HepG2 (cell line): ENCODE measurements around the gene DDX24. TPM values are rescaled to one million over a fixed set of nuclear protein-coding genes. Genes with fewer than 3 reads are reported as not detected.

Source experiments
- BCL6 ChIP-seq: IDR thresholded peaks from 2 replicates; pipeline ENCODE4 v1.6.1; 2016; ENCODE audit warnings: missing genetic modification reagents, missing compliant biosample characterization
- GATAD1 ChIP-seq: IDR thresholded peaks from 2 replicates; pipeline ENCODE4 v1.6.1; 2016; ENCODE audit warnings: missing genetic modification reagents, missing compliant biosample characterization
- HMGXB4 ChIP-seq, 2 experiments: sonication (generic) in 1 of 2; formaldehyde crosslinking in 1 of 2; IDR thresholded peaks; 2 replicates each; pipeline versions ENCODE4 v1.4.0 to v1.6.1; 2018 to 2020; ENCODE audit warnings: missing genetic modification reagents in 2 of 2, borderline replicate concordance in 1 of 2, low read depth in 1 of 2, mild to moderate bottlenecking in 1 of 2, missing biosample characterization in 1 of 2
- KAT7 ChIP-seq: IDR thresholded peaks from 2 replicates; pipeline ENCODE4 v1.6.1; 2018; ENCODE audit warnings: borderline replicate concordance, missing compliant biosample characterization
- KAT8 ChIP-seq: IDR thresholded peaks from 2 replicates; pipeline ENCODE4 v1.6.1; 2016; ENCODE audit warnings: missing genetic modification reagents, missing compliant biosample characterization
- LCORL ChIP-seq, 2 experiments: fragments of 450-650 bp in 1 of 2; sonication (generic) in 1 of 2; formaldehyde crosslinking in 1 of 2; IDR thresholded peaks; 2 replicates each; pipeline versions ENCODE4 v1.5.0 to v1.6.1; 2017 to 2020; ENCODE audit warnings: antibody characterized with exemption in 1 of 2, missing genetic modification reagents in 1 of 2
- MTF1 ChIP-seq: sonication (generic); formaldehyde crosslinking; IDR thresholded peaks from 2 replicates; pipeline ENCODE4 v1.5.0; 2020; ENCODE audit warnings: missing genetic modification reagents
- PREB ChIP-seq: sonication (generic); formaldehyde crosslinking; IDR thresholded peaks from 2 replicates; pipeline ENCODE4 v1.4.0; 2020; ENCODE audit warnings: missing genetic modification reagents
- SAP130 ChIP-seq: IDR thresholded peaks from 2 replicates; pipeline ENCODE4 v1.6.1; 2016; ENCODE audit warnings: low read depth
- SIN3B ChIP-seq: fragments of 150-350 bp; IDR thresholded peaks from 2 replicates; pipeline ENCODE4 v1.6.1; 2014; ENCODE audit warnings: low read length
- SOX5 ChIP-seq: IDR thresholded peaks from 2 replicates; pipeline ENCODE4 v1.6.1; 2016; ENCODE audit warnings: borderline replicate concordance
- TERF1 ChIP-seq: sonication (generic); formaldehyde crosslinking; IDR thresholded peaks from 2 replicates; pipeline ENCODE4 v1.8.0; 2022; ENCODE audit warnings: mild to moderate bottlenecking, missing genetic modification reagents, moderate library complexity
- ZFP62 ChIP-seq: sonication (generic); formaldehyde crosslinking; IDR thresholded peaks from 2 replicates; pipeline ENCODE4 v1.4.0; 2020; ENCODE audit warnings: missing genetic modification reagents
- ZNF333 ChIP-seq: sonication (generic); formaldehyde crosslinking; IDR thresholded peaks from 2 replicates; pipeline ENCODE4 v1.4.0; 2020; ENCODE audit warnings: mild to moderate bottlenecking, missing genetic modification reagents, borderline replicate concordance
- ZNF430 ChIP-seq: sonication (generic); formaldehyde crosslinking; IDR thresholded peaks from 2 replicates; pipeline ENCODE4 v1.9.0; 2021; ENCODE audit warnings: mild to moderate bottlenecking, missing genetic modification reagents
- ZNF567 ChIP-seq: sonication (generic); formaldehyde crosslinking; IDR thresholded peaks from 2 replicates; pipeline ENCODE4 v1.8.1; 2023; ENCODE audit warnings: mild to moderate bottlenecking, missing genetic modification reagents, borderline replicate concordance
- ZNF747 ChIP-seq: sonication (generic); formaldehyde crosslinking; IDR thresholded peaks from 2 replicates; pipeline ENCODE4 v1.8.1; 2023; ENCODE audit warnings: missing genetic modification reagents, mild to moderate bottlenecking, borderline replicate concordance
- polyA plus RNA-seq, 8 experiments: library from polyadenylated mRNA; depleted of rRNA in 3 of 8; stranded (reverse) in 7 of 8; unstranded in 1 of 8; fragments of >200 nt; fragmentation: Illumina TruSeq in 4 of 8; extraction: Trizol in 4 of 8; gene quantifications; 2 replicates each; pipeline versions ENCODE4 v1.2.1 to v1.2.3, GENCODE V29; 2011 to 2016; ENCODE audit warnings: low read depth in 4 of 8, missing spikeins in 1 of 8, mixed read lengths in 1 of 8; ENCODE audit not compliant: insufficient read depth in 1 of 8
- total RNA-seq, 5 experiments: library from RNA; depleted of rRNA; stranded (reverse); fragments of >200 nt; fragmentation: Illumina TruSeq; extraction: Trizol; gene quantifications; 2 replicates each; pipeline ENCODE4 v1.2.3, GENCODE V29; 2016; ENCODE audit warnings: low read depth in 1 of 5
- TF ChIP-seq, protein P1 (sequence below): IDR thresholded peaks from 2 replicates; pipeline ENCODE4 v1.6.1; 2012; ENCODE audit warnings: inconsistent platforms
- TF ChIP-seq, protein P2 (sequence below): sonication (generic); formaldehyde crosslinking; IDR thresholded peaks from 2 replicates; pipeline ENCODE4 v1.4.0; 2020; ENCODE audit warnings: low read depth, mild to moderate bottlenecking, missing genetic modification reagents

Gene DDX24
- total and polyA plus RNA-seq, 2 of the 13 experiments (the other 11 are each of a cell fraction or from before 2014, with no cell fraction given) = 67.3 to 149 TPM

- no peak for TF ChIP-seq LCORL (IDR thresholded peaks at IDR 0.05)
- TF ChIP-seq LCORL (CRISPR knock-in tag; IDR thresholded peaks at IDR 0.05) = no peak
- TF ChIP-seq HMGXB4 (CRISPR knock-in tag; IDR thresholded peaks at IDR 0.05; ENCODE audit: borderline replicate concordance in 1 of 2, low read depth in 1 of 2) = peak in 1 of 2 experiments; percentile 44; a peak in 1 of 4 replicates
- TF ChIP-seq SIN3B = no peak
- no peak for TF ChIP-seq ZNF747 (CRISPR knock-in tag)
- TF ChIP-seq GATAD1 (CRISPR knock-in tag) = 0 out of 2 replicates have a peak, but pooled peaks have one; percentile 23
- peak; percentile 59; the same call in 1 of the 2 replicates for TF ChIP-seq ZNF430 (CRISPR knock-in tag)
- TF ChIP-seq SAP130 (CRISPR knock-in tag) = peak; percentile 58
- TF ChIP-seq ZFP62 (CRISPR knock-in tag) = no peak
- TF ChIP-seq ZNF333 = 0 out of 2 replicates have a peak, but pooled peaks have one; percentile 52
- no peak for TF ChIP-seq TERF1
- peak; percentile 47; the same call in 1 of the 2 replicates for TF ChIP-seq SOX5 (CRISPR knock-in tag)
- TF ChIP-seq PREB (CRISPR knock-in tag) = no peak
- no peak for TF ChIP-seq MTF1 (CRISPR knock-in tag)
- TF ChIP-seq KAT7 (CRISPR knock-in tag) = no peak
- TF ChIP-seq BCL6 (CRISPR knock-in tag) = peak; percentile 81
- no peak for TF ChIP-seq ZNF567 (CRISPR knock-in tag)
- 0 out of 2 replicates have a peak, but pooled peaks have one; percentile 13 for TF ChIP-seq KAT8 (CRISPR knock-in tag)
- TF ChIP-seq, protein P1, sequence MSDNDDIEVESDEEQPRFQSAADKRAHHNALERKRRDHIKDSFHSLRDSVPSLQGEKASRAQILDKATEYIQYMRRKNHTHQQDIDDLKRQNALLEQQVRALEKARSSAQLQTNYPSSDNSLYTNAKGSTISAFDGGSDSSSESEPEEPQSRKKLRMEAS = 0 out of 2 replicates have a peak, but pooled peaks have one; percentile 65
- TF ChIP-seq, protein P2, sequence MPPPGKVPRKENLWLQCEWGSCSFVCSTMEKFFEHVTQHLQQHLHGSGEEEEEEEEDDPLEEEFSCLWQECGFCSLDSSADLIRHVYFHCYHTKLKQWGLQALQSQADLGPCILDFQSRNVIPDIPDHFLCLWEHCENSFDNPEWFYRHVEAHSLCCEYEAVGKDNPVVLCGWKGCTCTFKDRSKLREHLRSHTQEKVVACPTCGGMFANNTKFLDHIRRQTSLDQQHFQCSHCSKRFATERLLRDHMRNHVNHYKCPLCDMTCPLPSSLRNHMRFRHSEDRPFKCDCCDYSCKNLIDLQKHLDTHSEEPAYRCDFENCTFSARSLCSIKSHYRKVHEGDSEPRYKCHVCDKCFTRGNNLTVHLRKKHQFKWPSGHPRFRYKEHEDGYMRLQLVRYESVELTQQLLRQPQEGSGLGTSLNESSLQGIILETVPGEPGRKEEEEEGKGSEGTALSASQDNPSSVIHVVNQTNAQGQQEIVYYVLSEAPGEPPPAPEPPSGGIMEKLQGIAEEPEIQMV = no peak
These were observed 58.2 kb downstream of the DDX24 start (continued) for GRCh38 chr14:94022532-94023411.
